HL-60/S4 treated with phorbol 12-myristate 13-acetate at 8.2 ng/mL for 4 days and 3 days (cell line): ENCODE results near the gene VPS41.

Experiments used
- in situ Hi-C: fragments of 300-500 bp; cut with MboI; formaldehyde crosslinking; loops from 2 replicates; pipeline ENCODE4 v1.15.0; 2022; ENCODE audit warnings: low sequenced_read_pairs

The VPS41 gene

DNA sequence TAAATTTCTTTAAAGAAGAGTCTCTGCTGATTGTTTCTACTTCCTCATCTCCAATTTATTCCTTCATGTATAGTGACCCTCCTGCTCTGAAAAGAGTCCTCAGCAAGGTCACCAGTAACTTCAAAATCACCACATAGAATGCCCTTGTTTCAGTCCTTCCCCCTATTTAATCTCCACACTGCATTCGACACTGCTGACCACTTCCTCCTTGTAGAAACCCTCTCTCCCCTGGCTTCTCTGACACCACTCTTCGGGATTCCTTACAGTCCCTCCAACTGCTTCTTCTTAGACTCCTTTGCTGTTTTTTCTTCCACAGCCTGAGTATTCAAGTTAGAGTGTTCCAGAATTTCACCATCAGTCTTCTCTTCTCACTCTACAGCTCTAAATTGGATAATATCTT is 89.5 kb downstream of the VPS41 start:
- in situ Hi-C loops: no loop called here

DNA sequence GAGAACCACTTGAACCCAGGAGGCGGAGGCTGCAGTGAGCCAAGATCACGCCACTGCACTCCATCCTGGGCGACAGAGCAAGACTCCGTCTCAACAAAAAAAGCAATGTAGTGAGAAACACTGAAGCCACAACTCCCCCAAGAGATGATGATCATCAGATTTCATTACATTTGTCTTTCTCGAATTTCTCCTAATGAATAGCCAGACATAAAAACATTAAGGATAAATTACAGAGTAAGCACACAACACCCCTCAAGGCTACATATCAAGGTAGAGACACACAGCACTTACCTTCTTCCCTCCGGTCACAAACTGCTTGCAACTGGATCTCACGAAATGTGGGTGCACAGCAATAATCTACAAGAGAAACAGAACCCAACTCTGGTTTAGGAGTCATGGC is 91.5 kb downstream of the VPS41 start:
- in situ Hi-C loops: no loop called here

DNA sequence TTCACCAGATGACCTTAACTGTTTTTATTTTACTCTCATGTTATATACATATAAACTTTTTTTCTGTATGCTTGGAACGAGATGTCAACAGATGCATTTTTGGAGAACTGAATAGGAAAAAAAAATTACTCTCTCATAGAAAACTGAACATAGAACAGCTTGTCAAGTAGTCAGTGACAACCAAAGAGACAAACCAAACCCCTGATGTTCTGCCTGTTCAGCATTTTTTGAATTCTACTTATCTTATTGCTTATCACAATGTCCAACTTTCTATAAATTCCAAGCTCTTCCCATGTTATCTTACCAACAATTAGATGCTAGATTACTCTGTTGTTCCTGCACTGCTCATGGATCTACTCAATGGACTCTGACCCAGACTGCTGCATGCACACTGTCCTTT is 95.2 kb downstream of the VPS41 start:
- in situ Hi-C loops: no loop called here

DNA sequence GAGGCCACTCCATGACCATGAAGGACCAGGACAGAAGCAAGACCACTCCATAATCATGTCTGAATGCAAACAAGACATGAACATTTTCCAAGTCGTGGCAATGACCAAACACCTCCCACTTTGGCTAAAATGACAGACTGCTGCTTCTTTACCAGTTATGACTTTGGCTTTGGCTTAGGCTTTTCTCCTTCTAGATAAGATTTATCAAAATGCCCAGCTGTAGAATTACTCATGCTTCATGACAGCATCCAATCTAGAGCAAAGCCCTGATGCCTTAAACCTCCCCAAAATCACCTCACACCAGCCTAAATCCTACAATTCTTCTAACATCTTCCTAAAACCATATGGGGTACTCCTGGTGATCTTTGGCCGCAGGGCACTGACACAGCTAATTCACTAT is 102.1 kb downstream of the VPS41 start:
- in situ Hi-C loops: no loop called here

DNA sequence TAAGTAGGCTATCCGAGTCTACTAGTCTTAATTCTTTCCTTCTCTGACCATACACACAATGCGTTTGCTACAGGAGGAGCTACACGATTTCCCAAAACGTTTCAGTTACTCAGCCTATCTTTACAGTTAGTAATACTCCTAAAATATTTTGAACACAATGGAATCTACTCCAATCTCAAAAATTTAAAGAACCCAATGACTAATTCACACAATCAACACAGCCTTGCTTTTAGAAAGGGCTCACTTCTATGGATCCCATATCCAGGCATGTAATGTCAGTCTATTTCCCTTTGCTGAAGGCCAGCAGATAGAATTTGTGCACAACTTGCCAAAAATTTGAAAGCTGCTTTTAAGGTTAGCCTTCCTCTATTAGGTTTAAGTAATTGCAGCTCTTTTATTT is 107.2 kb downstream of the VPS41 start:
- in situ Hi-C loops: no loop called here

DNA sequence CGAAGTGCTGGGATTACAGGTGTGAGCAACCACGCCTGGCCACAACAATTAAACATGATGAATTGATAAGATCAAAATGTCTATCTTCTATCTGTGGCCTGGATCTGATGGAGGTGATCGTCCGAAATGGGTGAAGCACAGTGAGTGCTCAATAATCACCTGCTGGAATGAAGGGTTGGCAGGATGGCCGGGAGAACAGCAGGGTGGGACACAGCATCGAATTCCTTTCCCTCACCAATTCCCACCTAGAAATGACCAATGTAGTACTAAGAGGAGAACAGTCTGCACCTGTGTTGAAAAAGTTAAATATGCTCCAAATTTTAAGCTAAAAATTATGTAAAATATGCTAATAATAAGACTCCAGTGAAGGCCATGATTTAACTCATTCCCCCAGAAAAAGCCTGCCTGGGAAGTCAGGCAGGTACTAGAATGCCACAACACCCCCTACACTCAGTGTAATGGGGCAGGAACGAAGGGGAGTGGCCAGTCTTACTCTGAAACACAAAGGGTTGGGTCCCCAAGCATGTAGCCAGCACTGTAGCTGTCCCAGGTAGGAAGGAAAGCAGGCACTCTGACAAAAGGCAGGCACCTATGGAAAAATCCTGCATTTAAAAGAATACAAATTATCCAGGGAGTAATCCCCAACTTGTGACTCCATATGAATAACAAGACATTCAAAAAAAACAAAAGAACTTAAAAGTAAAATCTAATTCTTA is 110.3 kb downstream of the VPS41 start:
- in situ Hi-C loops: no loop called here

DNA sequence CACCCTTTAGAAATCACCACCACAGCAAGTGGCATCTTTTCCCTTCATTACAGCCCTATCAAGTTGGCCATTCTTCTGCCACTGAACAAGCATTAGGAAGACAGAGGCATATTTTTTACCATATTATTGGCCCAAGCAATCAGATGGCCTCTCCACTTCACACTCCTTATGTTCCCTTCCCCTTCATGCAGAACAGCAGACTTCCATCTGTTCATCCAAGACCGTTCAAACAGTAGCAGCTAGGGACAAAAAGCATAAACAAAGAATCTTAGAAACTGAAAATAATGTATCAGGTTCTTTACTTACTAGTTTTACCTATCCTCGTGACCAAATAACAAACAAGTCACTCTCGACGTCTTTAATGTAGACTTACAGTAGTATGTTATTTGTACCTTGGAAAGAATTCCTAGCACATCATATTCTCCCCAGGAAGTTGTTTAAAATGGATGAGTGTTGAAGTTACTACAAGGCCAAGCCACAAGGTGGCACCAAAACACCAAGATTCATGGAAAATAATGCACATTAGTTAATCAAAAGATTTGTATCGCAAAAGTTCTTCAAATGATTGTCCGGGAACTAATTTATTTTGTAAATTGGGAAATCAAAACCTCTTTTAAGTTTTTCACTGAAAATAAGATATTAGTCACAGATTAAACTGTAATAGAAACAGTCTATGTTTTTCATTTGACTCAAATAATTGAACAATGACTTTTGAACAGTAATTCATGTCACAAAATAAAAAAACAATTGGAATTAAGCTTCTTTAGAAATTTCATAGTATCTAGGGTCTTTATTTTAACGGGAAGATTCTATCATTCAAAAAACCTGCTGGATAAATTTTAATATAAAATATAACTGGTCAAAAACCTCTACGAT is 112.1 kb downstream of the VPS41 start:
- in situ Hi-C loops: no loop called here

DNA sequence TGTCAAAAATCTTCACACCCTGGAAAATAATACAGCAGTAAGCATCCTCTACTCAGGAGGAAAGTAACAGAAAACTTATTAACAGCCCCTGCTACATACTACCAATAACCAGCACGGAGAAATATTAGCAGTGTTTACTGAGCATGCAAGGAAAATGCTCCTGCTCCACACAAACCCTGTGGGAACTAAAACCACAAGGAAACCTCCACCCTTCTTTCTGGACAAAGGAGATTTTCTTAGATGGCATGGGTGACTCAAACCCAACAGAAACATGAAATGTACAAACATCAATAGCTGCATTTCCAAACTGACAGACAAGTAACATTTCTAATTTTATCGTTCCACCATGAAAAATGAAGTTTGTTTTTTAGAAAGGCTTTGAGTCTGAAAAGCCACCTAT is 113.4 kb downstream of the VPS41 start:
- in situ Hi-C loops: no loop called here

DNA sequence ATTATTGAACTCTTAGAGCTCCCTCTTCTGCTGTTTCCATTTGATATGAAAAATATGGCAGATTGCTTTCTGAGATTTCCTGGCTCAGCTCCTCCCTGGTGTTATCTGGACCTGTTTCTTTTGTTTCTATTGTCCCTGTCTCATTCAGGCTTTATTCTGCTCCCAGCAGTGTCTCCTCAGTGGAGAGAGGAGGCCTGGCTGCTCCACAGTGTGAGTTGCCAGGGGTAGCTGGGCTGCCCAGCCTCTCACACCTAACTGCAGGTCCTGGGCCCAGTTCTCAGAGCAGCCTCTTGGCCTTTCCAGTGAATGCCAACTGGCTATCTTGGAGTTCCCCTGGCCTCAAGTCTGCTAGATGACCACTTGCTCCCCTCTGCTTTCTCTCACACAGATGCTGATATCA is 127.0 kb downstream of the VPS41 start:
- in situ Hi-C loops: no loop called here

DNA sequence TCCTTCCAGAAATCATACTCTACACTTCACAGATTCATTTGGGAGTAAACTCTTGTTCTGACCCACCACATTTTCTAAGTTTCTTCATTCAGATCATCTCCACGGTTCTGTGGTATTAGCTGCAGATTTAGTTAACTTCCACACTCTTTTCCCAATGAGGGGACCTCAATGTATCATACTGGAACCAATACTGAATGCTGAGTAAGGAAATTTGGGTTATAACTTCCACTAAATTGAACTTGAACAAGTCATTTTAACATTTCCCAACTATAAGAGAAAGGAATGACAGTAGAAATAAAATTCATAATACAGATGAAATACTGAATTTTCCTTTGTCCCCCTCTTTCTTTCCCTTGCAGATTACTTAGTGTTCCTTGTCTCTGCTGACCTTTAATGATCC is 131.4 kb downstream of the VPS41 start:
- in situ Hi-C loops: no loop called here

DNA sequence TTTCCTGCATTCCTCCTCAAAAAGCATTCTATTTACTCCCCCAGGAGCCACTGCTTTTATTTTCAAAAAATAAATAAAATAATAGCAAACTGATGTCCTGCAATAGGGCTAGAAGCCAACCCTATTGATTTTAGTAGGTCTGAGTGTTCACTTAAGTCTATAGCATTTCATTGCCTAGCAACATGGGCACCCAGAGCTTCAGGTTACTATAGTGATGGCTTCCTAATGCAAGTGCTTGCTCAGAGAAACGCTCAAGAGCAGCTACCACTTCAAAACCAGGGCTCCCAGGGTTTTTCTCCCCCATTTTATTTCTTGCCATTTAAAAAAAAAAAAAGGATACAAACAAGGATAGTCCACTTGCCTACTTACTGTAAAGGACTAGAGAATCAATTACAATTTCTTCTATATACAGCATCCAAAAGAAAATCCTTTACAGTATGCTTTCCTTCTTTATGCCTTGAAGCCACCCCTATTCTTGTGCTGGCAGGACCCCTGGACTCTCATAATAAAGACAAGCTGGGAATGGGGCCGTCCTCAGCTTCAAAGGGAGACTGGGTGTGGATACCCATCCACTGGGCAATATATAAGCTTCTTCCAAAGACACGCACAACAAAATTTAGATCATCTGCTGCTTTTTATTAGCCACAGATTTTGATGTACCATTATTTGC is 133.3 kb downstream of the VPS41 start:
- in situ Hi-C loops: no loop called here

DNA sequence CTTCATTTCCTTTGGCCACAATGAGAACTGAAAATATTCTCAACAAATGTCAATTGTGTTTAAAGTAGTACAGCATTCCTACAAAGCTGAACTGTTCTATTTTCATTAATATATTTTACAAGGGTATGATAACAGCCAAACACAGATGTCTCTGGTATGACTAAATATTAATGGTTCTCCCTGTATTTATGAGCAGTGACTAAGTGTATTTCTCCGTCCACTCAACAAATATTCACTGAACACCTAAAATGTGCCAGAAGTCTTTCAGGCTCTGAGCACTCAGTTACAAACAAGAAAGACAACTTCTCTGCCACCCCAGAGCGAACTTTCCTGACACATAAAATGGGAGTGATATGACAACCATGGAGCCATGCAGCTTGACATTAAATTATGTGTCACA is 135.6 kb downstream of the VPS41 start:
- in situ Hi-C loops: no loop called here

DNA sequence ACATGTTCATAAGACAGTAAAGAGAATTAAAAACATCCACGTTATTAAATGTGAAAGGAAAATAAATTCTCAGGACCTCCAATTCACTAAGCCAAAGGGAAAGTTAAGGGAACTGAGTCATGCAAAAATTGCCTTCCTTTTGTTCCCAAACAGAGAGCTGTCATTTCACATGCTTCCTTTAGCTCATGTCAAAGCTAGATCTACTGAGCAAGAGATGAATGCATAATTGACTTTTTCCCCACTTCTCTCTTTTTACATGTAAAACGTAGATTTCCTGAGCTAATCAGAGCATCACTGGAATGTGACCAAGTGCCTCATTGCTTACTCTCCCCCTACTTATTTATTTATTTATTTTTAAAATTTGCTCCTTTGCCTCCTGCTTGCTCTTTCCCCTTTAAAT is 148.8 kb downstream of the VPS41 start:
- in situ Hi-C loops: no loop called here

DNA sequence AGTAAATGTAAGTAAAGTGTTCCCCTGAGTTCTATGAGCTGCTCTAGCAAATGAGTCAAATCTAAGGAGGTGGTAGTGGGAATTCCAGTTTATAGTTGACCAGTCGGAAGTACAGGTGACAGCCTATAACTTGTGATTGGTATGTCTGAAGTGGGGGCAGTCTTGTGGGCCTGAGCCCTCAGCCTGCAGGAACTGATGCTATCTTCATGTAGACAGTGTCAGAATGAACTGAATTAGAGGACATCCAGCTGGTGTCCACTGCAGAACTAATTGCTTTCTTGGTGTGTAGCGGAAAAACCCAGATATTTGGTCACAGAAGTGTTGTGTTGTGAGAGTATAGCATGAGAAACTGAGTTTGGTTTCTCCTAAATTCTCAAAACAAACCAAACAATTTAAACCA is 150.0 kb downstream of the VPS41 start:
- in situ Hi-C loops: no loop called here

DNA sequence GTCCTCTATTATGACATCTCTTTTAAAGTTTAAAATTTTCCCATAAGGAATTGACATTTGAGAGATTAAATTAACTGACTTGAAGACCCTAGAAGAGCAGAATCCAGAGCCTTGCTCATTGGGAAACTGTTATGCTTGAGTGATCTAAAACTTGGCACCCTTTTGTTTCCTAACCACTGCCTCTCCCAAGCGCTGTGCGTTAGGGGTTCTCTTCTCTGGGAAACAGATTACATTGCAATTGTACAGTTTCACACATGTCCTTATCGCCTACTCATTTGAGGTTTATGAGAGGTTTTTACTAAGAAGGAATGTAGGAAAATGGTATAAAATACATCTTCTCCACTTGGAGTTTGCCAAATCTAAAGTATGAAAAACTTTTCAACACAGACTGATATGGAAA is 151.1 kb downstream of the VPS41 start:
- in situ Hi-C loops: no loop called here

DNA sequence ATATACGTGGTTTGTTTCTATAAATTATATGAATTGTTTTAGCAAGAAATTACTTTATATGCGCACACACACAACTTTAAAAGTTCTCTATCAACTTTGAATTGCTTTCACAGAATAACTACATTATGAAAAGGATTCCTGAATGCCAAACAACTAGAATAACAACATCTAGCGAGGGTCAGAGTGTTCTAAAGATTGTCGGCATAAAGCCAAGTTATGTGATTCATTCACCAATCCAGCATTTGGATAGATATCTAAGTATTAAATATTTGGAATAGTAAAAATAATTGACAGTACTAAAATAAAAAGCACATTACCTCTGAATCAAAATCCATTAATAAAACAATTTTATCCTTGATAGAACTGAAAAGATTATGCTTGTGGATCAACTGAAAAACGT is 152.5 kb downstream of the VPS41 start:
- in situ Hi-C loops: no loop called here

DNA sequence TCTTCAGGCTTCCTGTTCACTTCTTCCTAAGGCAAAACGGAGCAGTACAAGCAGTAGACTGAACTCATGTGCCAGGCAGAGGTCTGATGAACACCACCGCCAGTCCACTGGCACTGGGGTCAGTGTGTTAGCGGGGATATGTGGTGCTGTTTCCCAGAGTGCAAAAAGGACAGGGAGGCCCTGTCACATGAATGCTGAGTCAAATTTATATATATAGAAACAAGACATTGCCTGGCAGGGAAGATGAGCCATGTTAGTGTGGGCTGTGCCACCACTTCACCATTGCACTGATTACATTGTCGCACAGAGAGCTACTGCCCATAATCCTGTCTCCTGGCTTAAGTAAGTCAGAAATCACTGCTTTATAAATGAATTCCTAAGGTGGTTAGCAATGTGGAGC is 155.6 kb downstream of the VPS41 start:
- in situ Hi-C loops: no loop called here

DNA sequence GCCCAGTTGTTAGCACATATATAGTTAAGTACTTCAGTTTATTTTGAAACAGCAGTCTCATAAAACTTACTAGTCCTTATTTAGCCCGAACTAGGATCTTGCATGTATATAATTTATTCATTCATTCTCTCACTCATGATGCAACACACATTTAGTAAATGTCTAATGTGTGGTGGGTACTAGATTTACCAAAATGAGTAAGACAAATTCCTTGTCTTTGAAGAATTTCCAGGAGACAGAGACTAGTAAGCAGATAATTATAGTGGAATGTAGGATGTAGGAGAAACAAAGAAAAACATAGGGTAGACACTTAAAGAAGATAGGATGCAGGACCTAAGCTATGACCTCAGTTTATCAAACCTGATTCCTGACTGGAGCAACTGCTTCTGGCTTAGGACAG is 157.6 kb downstream of the VPS41 start:
- in situ Hi-C loops: no loop called here

DNA sequence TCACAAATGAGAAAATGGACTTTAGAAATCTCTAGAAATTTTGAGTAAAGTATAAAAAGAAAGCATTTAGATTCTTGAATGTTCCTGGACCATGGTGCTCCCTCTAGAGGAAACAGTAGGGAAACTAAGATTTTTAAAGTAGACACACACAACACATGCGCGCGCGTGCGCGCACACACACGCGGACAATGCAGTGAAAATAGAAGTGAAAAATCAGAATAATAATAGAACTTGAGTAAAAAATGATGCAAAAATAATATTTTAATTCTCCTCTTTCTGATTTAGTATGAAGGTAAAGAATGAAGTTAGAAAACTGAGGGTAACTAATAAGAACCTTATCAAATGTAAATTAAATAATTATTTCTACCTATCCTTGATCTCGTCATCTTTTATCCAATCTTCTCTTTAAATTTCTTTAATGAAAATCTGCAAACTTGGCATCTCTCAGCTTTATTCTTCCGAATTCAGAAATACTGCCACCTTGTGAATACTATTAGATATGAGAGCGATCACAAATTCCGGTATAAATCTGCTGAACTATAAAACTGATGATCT is 160.9 kb downstream of the VPS41 start:
- in situ Hi-C loops: no loop called here

DNA sequence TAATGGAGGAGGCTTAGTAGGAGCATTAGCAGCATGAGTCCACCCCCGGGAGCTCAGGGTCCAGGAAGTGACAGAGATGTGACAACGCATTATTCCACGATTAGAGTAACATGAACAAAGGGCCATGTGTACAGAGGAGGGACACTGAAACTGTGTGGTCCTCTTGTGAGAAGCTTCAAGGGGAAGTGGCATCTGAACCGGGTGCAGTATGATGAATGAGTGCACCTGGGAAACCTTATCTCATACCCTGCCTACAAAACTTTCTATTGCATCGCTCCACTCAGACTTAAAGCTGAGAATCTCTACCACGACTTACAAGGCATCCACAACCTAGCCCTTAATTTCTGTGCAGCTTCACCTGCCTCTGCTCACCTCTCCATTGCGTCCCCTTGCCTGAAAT is 162.6 kb downstream of the VPS41 start:
- in situ Hi-C loops: no loop called here

DNA sequence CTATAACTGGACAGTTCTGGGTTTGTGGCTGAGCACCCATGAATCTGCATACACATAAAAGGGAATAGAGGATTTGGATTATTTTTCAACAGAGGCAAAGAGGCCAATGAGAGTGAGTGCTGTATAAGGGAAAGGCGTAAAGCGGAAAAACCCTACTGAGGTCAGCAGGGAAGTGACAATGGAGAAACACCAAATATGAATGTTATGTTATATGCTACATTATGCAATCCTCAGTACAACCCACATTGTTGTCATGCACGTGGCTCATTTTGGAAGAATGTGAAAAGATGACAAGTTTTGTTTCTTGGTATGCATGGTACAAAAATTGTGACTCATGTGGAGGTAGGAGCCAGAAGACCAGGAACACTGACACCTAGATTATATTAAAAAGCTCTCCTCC is 164.2 kb downstream of the VPS41 start:
- in situ Hi-C loops: no loop called here

DNA sequence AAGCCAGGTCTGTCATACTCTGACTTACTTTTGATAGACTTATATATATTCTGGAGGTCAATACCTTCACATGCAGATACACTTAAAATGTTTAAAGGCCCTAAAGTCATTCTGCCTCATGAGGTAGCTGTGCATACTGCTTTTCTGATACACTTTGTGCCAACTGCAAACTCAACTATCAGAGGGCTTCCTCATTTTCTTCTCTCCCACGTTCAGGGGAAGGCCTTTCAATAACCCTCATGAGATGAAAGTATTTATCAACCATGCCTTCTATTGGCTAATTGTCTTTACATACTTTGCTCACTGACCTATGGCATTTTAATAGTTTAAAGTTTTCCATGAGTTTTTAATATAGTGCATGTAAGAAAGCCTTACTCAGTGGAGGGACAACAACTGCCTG is 165.1 kb downstream of the VPS41 start:
- in situ Hi-C loops: no loop called here
